Measurements from ENCODE around the gene NPRL2.

NPRL2 gene

GRCh38 chr3:50350527-50351322 is at the start of gene NPRL2, which contains the start of gene CYB561D2:
TSS of gene NPRL2 (minus strand) at chr3:50350775. CDS start at chr3:50350652, 123 bp downstream.
TSS of gene CYB561D2 (plus strand) at chr3:50350862. CDS start at chr3:50351434, 572 bp downstream.
- peak; percentile 100 for DNase-seq

GRCh38 chr3:50396502-50396901 is 45.9 kb upstream of the NPRL2 start:
- DNase-seq = no peak

GRCh38 chr3:50395070-50395860 is 44.7 kb upstream of the NPRL2 start:
- no peak for DNase-seq

- no peak for DNase-seq
Observed at GRCh38 chr3:50393061-50393460, 42.5 kb upstream of the NPRL2 start.

- no peak for DNase-seq
Observed at GRCh38 chr3:50392101-50392715, 41.6 kb upstream of the NPRL2 start.

- no peak for DNase-seq
Observed at GRCh38 chr3:50390508-50391224, 40.1 kb upstream of the NPRL2 start.

GRCh38 chr3:50389414-50389767 is 38.8 kb upstream of the NPRL2 start:
- DNase-seq = no peak

- DNase-seq = no peak
Observed at GRCh38 chr3:50388720-50389413, 38.3 kb upstream of the NPRL2 start.

GRCh38 chr3:50388016-50388719 is 37.6 kb upstream of the NPRL2 start:
- DNase-seq = no peak

- DNase-seq = no peak
Observed at GRCh38 chr3:50385754-50386153, 35.2 kb upstream of the NPRL2 start.

- no peak for DNase-seq
Observed at GRCh38 chr3:50383750-50384149, 33.2 kb upstream of the NPRL2 start.

GRCh38 chr3:50382722-50383121 is 32.1 kb upstream of the NPRL2 start:
- DNase-seq = no peak

- no peak for DNase-seq
Observed at GRCh38 chr3:50381383-50381782, 30.8 kb upstream of the NPRL2 start.

- DNase-seq = no peak
Observed at GRCh38 chr3:50380405-50381085, 30.0 kb upstream of the NPRL2 start.

GRCh38 chr3:50378757-50379156 is 28.2 kb upstream of the NPRL2 start:
- DNase-seq = no peak

- DNase-seq = no peak
Observed at GRCh38 chr3:50378024-50378423, 27.4 kb upstream of the NPRL2 start.

- DNase-seq = no peak
Observed at GRCh38 chr3:50375258-50375931, 24.8 kb upstream of the NPRL2 start.

GRCh38 chr3:50374363-50375257 is 24.0 kb upstream of the NPRL2 start:
- DNase-seq = no peak
